Osteocyte (in vitro differentiated cells): ENCODE results near the gene MAFF. TPM values are rescaled to one million over a fixed set of nuclear protein-coding genes. Genes with fewer than 3 reads are reported as not detected.
A peak's percentile ranks its signal among the peaks of the same experiment; 100 is the strongest.

ENCODE experiments used
- DNase-seq: peaks from one replicate; pipeline ENCODE4 v3.0.0; 2021; ENCODE audit warnings: mixed read lengths; ENCODE audit not compliant: unreplicated experiment; ENCODE audit errors: extremely low spot score
- H3K27ac Mint-ChIP-seq: one replicate; pipeline ENCODE4 v1.8.0; 2021; ENCODE audit warnings: mild to moderate bottlenecking, mixed read lengths; ENCODE audit not compliant: unreplicated experiment
- H3K27me3 Mint-ChIP-seq: one replicate; pipeline ENCODE4 v1.8.0; 2021; ENCODE audit warnings: mixed read lengths; ENCODE audit not compliant: unreplicated experiment
- H3K36me3 Mint-ChIP-seq: one replicate; pipeline ENCODE4 v1.8.0; 2021; ENCODE audit warnings: mixed read lengths; ENCODE audit not compliant: unreplicated experiment
- H3K4me1 Mint-ChIP-seq: one replicate; pipeline ENCODE4 v1.8.0; 2021; ENCODE audit warnings: mixed read lengths; ENCODE audit not compliant: unreplicated experiment
- H3K4me3 Mint-ChIP-seq: one replicate; pipeline ENCODE4 v1.8.0; 2021; ENCODE audit warnings: mild to moderate bottlenecking, moderate library complexity, mixed read lengths; ENCODE audit not compliant: unreplicated experiment
- H3K9me3 Mint-ChIP-seq: one replicate; pipeline ENCODE4 v1.8.0; 2021; ENCODE audit warnings: mixed read lengths; ENCODE audit not compliant: unreplicated experiment
- CTCF ChIP-seq: fragments of 200-600 bp; sonication (generic); IDR thresholded peaks from 2 replicates; pipeline ENCODE4 v1.5.0; 2021; ENCODE audit warnings: antibody characterized with exemption, mild to moderate bottlenecking, moderate library complexity
- total RNA-seq: library from RNA; stranded (reverse); gene quantifications from 2 replicates; pipeline ENCODE4 v1.2.1, GENCODE V29; 2021

MAFF gene
- total RNA-seq, 1 donor from 2014 or later: 17.0 TPM

GRCh38 chr22:38228326-38228872 lies 26.6 kb downstream of the MAFF start:
- Mint-ChIP-seq H3K4me1 (peaks cover 8% of the 10 kb centered on the region), H3K36me3 (peaks cover 27% of the 10 kb centered on the region), H3K9me3 (no peaks in the 10 kb centered on the region), H3K4me3 (no peak overlapping the region), H3K27ac (peak overlapping the region; percentile 82), H3K27me3 (no peaks in the 10 kb centered on the region)
- TF ChIP-seq CTCF: no peak
- no peak for DNase-seq

GRCh38 chr22:38228873-38229740 lies 27.3 kb downstream of the MAFF start:
- Mint-ChIP-seq H3K27me3 (no peaks in the 10 kb centered on the region), H3K9me3 (no peaks in the 10 kb centered on the region), H3K4me3 (no peak overlapping the region), H3K27ac (peak overlapping the region; percentile 82), H3K4me1 (peaks cover 8% of the 10 kb centered on the region), H3K36me3 (peaks cover 29% of the 10 kb centered on the region)
- no peak for DNase-seq
- no peak for TF ChIP-seq CTCF

GRCh38 chr22:38230108-38230825 lies 28.5 kb downstream of the MAFF start:
- no peak overlapping the region for H3K4me3 Mint-ChIP-seq
- peaks cover 8% of the 10 kb centered on the region for H3K4me1 Mint-ChIP-seq
- H3K27me3 Mint-ChIP-seq: no peaks in the 10 kb centered on the region
- no peak for DNase-seq
- peaks cover 31% of the 10 kb centered on the region for H3K36me3 Mint-ChIP-seq
- H3K27ac Mint-ChIP-seq: peak overlapping the region; percentile 3
- peak; percentile 40 for TF ChIP-seq CTCF
- no peaks in the 10 kb centered on the region for H3K9me3 Mint-ChIP-seq

GRCh38 chr22:38230916-38231315 lies 29.1 kb downstream of the MAFF start:
- Mint-ChIP-seq H3K4me3 (no peak overlapping the region), H3K27ac (peak overlapping the region; percentile 3), H3K27me3 (no peaks in the 10 kb centered on the region), H3K36me3 (peaks cover 29% of the 10 kb centered on the region), H3K4me1 (peaks cover 8% of the 10 kb centered on the region), H3K9me3 (no peaks in the 10 kb centered on the region)
- TF ChIP-seq CTCF: no peak
- DNase-seq: no peak

GRCh38 chr22:38232196-38232595 lies 30.4 kb downstream of the MAFF start:
- Mint-ChIP-seq H3K27ac (no peak overlapping the region), H3K9me3 (no peaks in the 10 kb centered on the region), H3K4me3 (no peak overlapping the region), H3K4me1 (peaks cover 8% of the 10 kb centered on the region), H3K27me3 (no peaks in the 10 kb centered on the region), H3K36me3 (peaks cover 32% of the 10 kb centered on the region)
- TF ChIP-seq CTCF: no peak
- no peak for DNase-seq
